Mucosa of gallbladder (tissue), 1 donor: ENCODE data around the gene CCL7. TPM values are rescaled to one million over a fixed set of nuclear protein-coding genes. Genes with fewer than 3 reads are reported as not detected.

Source experiments
- total RNA-seq: library from RNA; stranded (reverse); gene quantifications from one replicate; pipeline ENCODE4 v1.2.1, GENCODE V29; 2021
- donor health status: DM: no; HTN: no; CAD: no.

The CCL7 gene
- total RNA-seq, 1 donor from 2014 or later, result not detected

Other genes with a start within 250 kb of the CCL7 start
- gene CCL2, start 14.9 kb upstream of the CCL7 start, total RNA-seq, result 32.0 TPM
- 1.7 TPM for gene CCL11, start 15.5 kb downstream of the CCL7 start, total RNA-seq
- 1.2 TPM for gene CCL8, start 49.2 kb downstream of the CCL7 start, total RNA-seq
- 1.5 TPM for gene CCL13, start 86.3 kb downstream of the CCL7 start, total RNA-seq
- not detected for gene CCL1, start 93.0 kb downstream of the CCL7 start, total RNA-seq